PC-9 (cell line): ENCODE data around the gene VSIG10L.

Experiments
- CTCF ChIP-seq: fragments of 200-600 bp; sonication (generic); conservative IDR thresholded peaks from 2 replicates; pipeline ENCODE4 v1.6.1; 2017; ENCODE audit warnings: mixed run types, antibody characterized with exemption, mild to moderate bottlenecking, moderate library complexity
- EZH2 ChIP-seq: fragments of 200-600 bp; sonication (generic); IDR thresholded peaks from 2 replicates; pipeline ENCODE4 v1.8.0; 2017; ENCODE audit warnings: antibody characterized with exemption, low read depth

- TF ChIP-seq CTCF (no peak), EZH2 (no peak)
Observed at GRCh38 chr19:51305479-51305878, 36.5 kb downstream of the VSIG10L start.
